Measurements from ENCODE around the gene TMEM235. TPM values are rescaled to one million over a fixed set of nuclear protein-coding genes. Genes with fewer than 3 reads are reported as not detected.

The TMEM235 gene
- total and polyA plus RNA-seq, 2 donors (not counting 3 experiments of a cell fraction or from before 2014, with no cell fraction given): 0.04 to 0.38 TPM

- intact Hi-C loops (cut with micrococcal nuclease) (no loop called here), dilution Hi-C loops (cut with MboI; ENCODE audit: extremely low pct_ligation_motif_present, low sequenced_read_pairs) (no loop called here)
- Histone ChIP-seq H3K4me3 (replicated peaks in 1 of 3; ENCODE audit: insufficient read depth in 1 of 3, low read depth in 1 of 3, low read length in 3 of 3) (no peak overlapping the region), H3K9me1 (replicated peaks; ENCODE audit: control insufficient read depth, extremely low read depth, insufficient read depth, low read length) (no peaks in the 10 kb centered on the region), H3K4me2 (ENCODE audit: insufficient read depth, low read length) (no peak overlapping the region), H3K36me3 (ENCODE audit: control insufficient read depth in 2 of 2, extremely low read depth in 1 of 2, insufficient read depth in 2 of 2, low read length in 2 of 2) (no peaks in the 10 kb centered on the region), H3K27me3 (ENCODE audit: control insufficient read depth in 2 of 2, insufficient read depth in 2 of 2, low read length in 2 of 2) (peaks cover 17 to 24% of the 10 kb centered on the region in 2 experiments), H3K9me3 (replicated peaks; ENCODE audit: control insufficient read depth, insufficient read depth, low read length) (no peaks in the 10 kb centered on the region), H3K79me2 (ENCODE audit: control insufficient read depth, insufficient read depth, low read length) (no peaks in the 10 kb centered on the region), H3K4me1 (ENCODE audit: control insufficient read depth, extremely low read depth, insufficient read depth, low read length) (peaks cover 31% of the 10 kb centered on the region), H3K9ac (replicated peaks; ENCODE audit: extremely low read depth, insufficient read depth, low read length) (no peak overlapping the region), H3K27ac (ENCODE audit: insufficient read depth, low read depth, low read length) (no peak overlapping the region), H4K20me1 (replicated peaks; ENCODE audit: control insufficient read depth, extremely low read depth, insufficient read depth, low read length) (no peaks in the 10 kb centered on the region), H2AFZ (ENCODE audit: low read depth, low read length) (no peak overlapping the region)
- BruUV-seq (replicated peaks): no TSS peak
- POLR2A ChIA-PET: no interaction called here
- FAIRE-seq (no peak), DNase-seq (ENCODE audit: low read depth, low spot score) (no peak)
- CTCF ChIA-PET: interaction anchor here (1.0 to 5.6 kb wide), 2 partner anchors 23 to 27 kb away, joined by 3 to 39 read pairs; no protein-coding TSS in a partner anchor
- TF ChIP-seq POLR2AphosphoS5 (IDR thresholded peaks at IDR 0.05; ENCODE audit: insufficient read depth, low read depth, low read length): no peak
- TF ChIP-seq JUN (IDR thresholded peaks at IDR 0.05; ENCODE audit: borderline replicate concordance, insufficient read depth, insufficient read length, low read depth): no peak
- TF ChIP-seq MAX (IDR thresholded peaks at IDR 0.05; ENCODE audit: insufficient read depth, insufficient read length): no peak
- TF ChIP-seq FOS (IDR thresholded peaks at IDR 0.05; ENCODE audit: borderline replicate concordance, insufficient read depth, low read length): no peak
- TF ChIP-seq MYC (IDR thresholded peaks at IDR 0.05; ENCODE audit: low read depth, low read length): no peak
- no peak for TF ChIP-seq CTCF (IDR thresholded peaks at IDR 0.05; ENCODE audit: extremely low read depth in 1 of 2, insufficient read depth in 1 of 2, low read depth in 1 of 2, low read length in 2 of 2)
- no peak for TF ChIP-seq EZH2 (IDR thresholded peaks at IDR 0.05; ENCODE audit: borderline replicate concordance, low read depth, low read length, severe bottlenecking)
- no peak for TF ChIP-seq GATA2 (IDR thresholded peaks at IDR 0.05; ENCODE audit: insufficient read depth, insufficient read length, low read depth, low read length)
Observed at GRCh38 chr17:78227455-78227916, 3.9 kb upstream of the TMEM235 start.
